ENCODE measurements around the gene KRTAP5-3.

DNA sequence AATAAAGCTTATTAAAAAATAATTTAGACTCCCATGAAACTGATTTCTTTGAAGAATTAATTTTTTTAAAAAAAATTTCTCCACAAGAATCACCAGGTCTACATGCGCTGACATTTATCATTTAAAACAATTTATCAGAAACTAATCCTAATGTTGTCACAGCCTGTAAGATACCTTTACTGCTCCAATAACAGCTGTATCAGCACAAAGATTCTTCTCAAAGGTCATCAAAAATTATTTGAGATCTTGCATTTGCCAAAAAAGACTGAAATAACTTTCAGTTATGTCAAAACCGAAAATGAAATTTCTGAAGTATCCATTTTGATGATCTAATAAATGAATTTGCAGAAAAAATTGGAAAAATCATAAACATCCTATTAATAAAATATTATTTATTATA is 29.4 kb upstream of the KRTAP5-3 start:
- TF ChIP-seq, protein P1, sequence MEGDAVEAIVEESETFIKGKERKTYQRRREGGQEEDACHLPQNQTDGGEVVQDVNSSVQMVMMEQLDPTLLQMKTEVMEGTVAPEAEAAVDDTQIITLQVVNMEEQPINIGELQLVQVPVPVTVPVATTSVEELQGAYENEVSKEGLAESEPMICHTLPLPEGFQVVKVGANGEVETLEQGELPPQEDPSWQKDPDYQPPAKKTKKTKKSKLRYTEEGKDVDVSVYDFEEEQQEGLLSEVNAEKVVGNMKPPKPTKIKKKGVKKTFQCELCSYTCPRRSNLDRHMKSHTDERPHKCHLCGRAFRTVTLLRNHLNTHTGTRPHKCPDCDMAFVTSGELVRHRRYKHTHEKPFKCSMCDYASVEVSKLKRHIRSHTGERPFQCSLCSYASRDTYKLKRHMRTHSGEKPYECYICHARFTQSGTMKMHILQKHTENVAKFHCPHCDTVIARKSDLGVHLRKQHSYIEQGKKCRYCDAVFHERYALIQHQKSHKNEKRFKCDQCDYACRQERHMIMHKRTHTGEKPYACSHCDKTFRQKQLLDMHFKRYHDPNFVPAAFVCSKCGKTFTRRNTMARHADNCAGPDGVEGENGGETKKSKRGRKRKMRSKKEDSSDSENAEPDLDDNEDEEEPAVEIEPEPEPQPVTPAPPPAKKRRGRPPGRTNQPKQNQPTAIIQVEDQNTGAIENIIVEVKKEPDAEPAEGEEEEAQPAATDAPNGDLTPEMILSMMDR (IDR thresholded peaks at IDR 0.05), result no peak
- no peak for TF ChIP-seq ZFX (IDR thresholded peaks at IDR 0.05; ENCODE audit: borderline replicate concordance)
